Hepatocyte (in vitro differentiated cells): ENCODE data around the gene GBE1. TPM values are rescaled to one million over a fixed set of nuclear protein-coding genes. Genes with fewer than 3 reads are reported as not detected.

Experiments used
- DNase-seq: peaks from one replicate; pipeline ENCODE4 v3.0.0-alpha.2; 2016; ENCODE audit warnings: low spot score
- H2AFZ ChIP-seq: fragments of 200-600 bp; sonication (generic); 2 replicates; pipeline ENCODE4 v1.6.0; 2016; ENCODE audit warnings: antibody characterized with exemption, mild to moderate bottlenecking
- H3K27ac ChIP-seq: fragments of 200-600 bp; sonication (generic); 2 replicates; pipeline ENCODE4 v1.5.1; 2016; ENCODE audit warnings: mild to moderate bottlenecking
- H3K27me3 ChIP-seq: fragments of 200-600 bp; sonication (generic); 2 replicates; pipeline ENCODE4 v1.6.1; 2016
- H3K36me3 ChIP-seq: fragments of 200-600 bp; sonication (generic); replicated peaks from 2 replicates; pipeline ENCODE4 v1.5.1; 2016; ENCODE audit warnings: low read depth; ENCODE audit not compliant: insufficient read depth
- H3K4me1 ChIP-seq: fragments of 200-600 bp; sonication (generic); 2 replicates; pipeline ENCODE4 v1.5.1; 2016; ENCODE audit warnings: mild to moderate bottlenecking, moderate library complexity; ENCODE audit not compliant: insufficient read depth
- H3K4me2 ChIP-seq: fragments of 200-600 bp; sonication (generic); 2 replicates; pipeline ENCODE4 v1.6.0; 2016
- H3K4me3 ChIP-seq: fragments of 200-600 bp; sonication (generic); 2 replicates; pipeline ENCODE4 v1.5.1; 2016; ENCODE audit warnings: mild to moderate bottlenecking
- H3K79me2 ChIP-seq: fragments of 200-600 bp; sonication (generic); 2 replicates; pipeline ENCODE4 v1.6.0; 2017; ENCODE audit warnings: mild to moderate bottlenecking
- H3K9me2 ChIP-seq: fragments of 200-600 bp; sonication (generic); replicated peaks from 2 replicates; pipeline ENCODE4 v1.6.0; 2017; ENCODE audit warnings: mild to moderate bottlenecking; ENCODE audit not compliant: insufficient read depth
- H3K9me3 ChIP-seq: fragments of 200-600 bp; sonication (generic); 2 replicates; pipeline ENCODE4 v1.5.1; 2016; ENCODE audit warnings: low read depth, mild to moderate bottlenecking
- H4K20me1 ChIP-seq: fragments of 200-600 bp; sonication (generic); 2 replicates; pipeline ENCODE4 v1.6.0; 2016; ENCODE audit warnings: mild to moderate bottlenecking; ENCODE audit not compliant: insufficient read depth, poor library complexity, severe bottlenecking
- CTCF ChIP-seq: fragments of 200-600 bp; sonication (generic); IDR thresholded peaks from 2 replicates; pipeline ENCODE4 v1.5.1; 2016; ENCODE audit warnings: antibody characterized with exemption, mild to moderate bottlenecking; ENCODE audit not compliant: poor library complexity
- EZH2 ChIP-seq: fragments of 200-600 bp; sonication (generic); IDR thresholded peaks from 2 replicates; pipeline ENCODE4 v1.6.1; 2016; ENCODE audit warnings: antibody characterized with exemption, mild to moderate bottlenecking, borderline replicate concordance
- EZH2phosphoT487 ChIP-seq: fragments of 200-600 bp; sonication (generic); IDR thresholded peaks from one replicate; pipeline ENCODE4 v1.6.1; 2018; ENCODE audit warnings: antibody characterized with exemption, mild to moderate bottlenecking, low read depth, moderate library complexity; ENCODE audit not compliant: unreplicated experiment, severe bottlenecking
- WGBS: methylation state at CpG from one replicate; pipeline ENCODE4 v1.1.6; 2016; ENCODE audit warnings: low lambda C conversion rate; ENCODE audit errors: missing lambda C conversion rate; 5-methylcytosine and 5-hydroxymethylcytosine counted together
- polyA plus RNA-seq: library from polyadenylated mRNA; unstranded; fragments of >200 nt; fragmentation: Nextera tagmentation; extraction: Ambion mirVana; gene quantifications from 2 replicates; pipeline ENCODE4 v1.2.1, GENCODE V29; 2016
- total RNA-seq: library from RNA; depleted of rRNA; stranded (reverse); fragments of >200 nt; gene quantifications from 2 replicates; pipeline ENCODE4 v1.2.3, GENCODE V29; 2014

Gene GBE1
- total and polyA plus RNA-seq, 2 experiments from 2014 or later, result 15.6 to 25.8 TPM

GRCh38 chr3:81668283-81668682, 93.2 kb downstream of the GBE1 start:
- H3K27me3 ChIP-seq, result no peaks in the 10 kb centered on the region
- H3K36me3 ChIP-seq, result no peaks in the 10 kb centered on the region
- H4K20me1 ChIP-seq, result no peaks in the 10 kb centered on the region
- DNase-seq, result no peak
- no peaks in the 10 kb centered on the region for H3K9me3 ChIP-seq
- TF ChIP-seq EZH2phosphoT487 (no peak), CTCF (no peak), EZH2 (no peak)
- H3K4me2 ChIP-seq, result no peak overlapping the region
- no peaks in the 10 kb centered on the region for H3K79me2 ChIP-seq
- no peak overlapping the region for H3K27ac ChIP-seq
- H3K4me1 ChIP-seq, result no peaks in the 10 kb centered on the region
- H2AFZ ChIP-seq, result no peak overlapping the region
- 93% methylated on average over 3 of the region's 3 CpGs for WGBS
- no peaks in the 10 kb centered on the region for H3K9me2 ChIP-seq
- H3K4me3 ChIP-seq, result no peak overlapping the region

GRCh38 chr3:81666502-81667121, 94.8 kb downstream of the GBE1 start:
- no peaks in the 10 kb centered on the region for H3K4me1 ChIP-seq
- no peaks in the 10 kb centered on the region for H3K36me3 ChIP-seq
- DNase-seq, result no peak
- TF ChIP-seq EZH2, result no peak
- no peak for TF ChIP-seq EZH2phosphoT487
- TF ChIP-seq CTCF, result peak; percentile 81
- no peak overlapping the region for H2AFZ ChIP-seq
- H3K4me2 ChIP-seq, result no peak overlapping the region
- peaks cover under 1% of the 10 kb centered on the region for H4K20me1 ChIP-seq
- no peaks in the 10 kb centered on the region for H3K9me2 ChIP-seq
- H3K27ac ChIP-seq, result no peak overlapping the region
- H3K27me3 ChIP-seq, result no peaks in the 10 kb centered on the region
- no peak overlapping the region for H3K4me3 ChIP-seq
- H3K79me2 ChIP-seq, result no peaks in the 10 kb centered on the region
- H3K9me3 ChIP-seq, result no peaks in the 10 kb centered on the region

- no peak overlapping the region for H2AFZ ChIP-seq
- H3K36me3 ChIP-seq, result no peaks in the 10 kb centered on the region
- no peak for DNase-seq
- TF ChIP-seq CTCF (no peak), EZH2phosphoT487 (no peak), EZH2 (no peak)
- no peaks in the 10 kb centered on the region for H3K9me2 ChIP-seq
- no peak overlapping the region for H3K4me2 ChIP-seq
- H3K79me2 ChIP-seq, result no peaks in the 10 kb centered on the region
- no peaks in the 10 kb centered on the region for H3K9me3 ChIP-seq
- H3K4me1 ChIP-seq, result no peaks in the 10 kb centered on the region
- H4K20me1 ChIP-seq, result peaks cover 3% of the 10 kb centered on the region
- H3K27ac ChIP-seq, result no peak overlapping the region
- no peaks in the 10 kb centered on the region for H3K27me3 ChIP-seq
- no peak overlapping the region for H3K4me3 ChIP-seq
- 99% methylated on average over 10 of the region's 10 CpGs for WGBS
These were observed 98.3 kb downstream of the GBE1 start for GRCh38 chr3:81663114-81663513.
